H9 (cell line): ENCODE results near the gene DDX55. TPM values are rescaled to one million over a fixed set of nuclear protein-coding genes. Genes with fewer than 3 reads are reported as not detected.
"Not testable (repeated sequence)": the region's sequence is repeated elsewhere in the genome, so short reads cannot be mapped to it uniquely, and the experiment has no call there.

Experiments
- DNase-seq: peaks from one replicate; pipeline ENCODE4 v3.0.0-alpha.2; 2017
- H2AFZ ChIP-seq: one replicate; pipeline ENCODE4 v1.6.1; 2013; ENCODE audit warnings: mild to moderate bottlenecking, low read length, control low read depth, moderate library complexity
- H2AK5ac ChIP-seq: 2 replicates; pipeline ENCODE4 v1.6.1; 2013; ENCODE audit warnings: low read length, control low read depth, mixed read lengths; ENCODE audit not compliant: insufficient read length
- H2BK120ac ChIP-seq: one replicate; pipeline ENCODE4 v1.6.1; 2013; ENCODE audit warnings: low read depth, mild to moderate bottlenecking, low read length, control low read depth, inconsistent platforms; ENCODE audit not compliant: poor library complexity, severe bottlenecking
- H2BK12ac ChIP-seq: 2 replicates; pipeline ENCODE4 v1.6.1; 2013; ENCODE audit warnings: low read length, control low read depth, mixed read lengths, low read depth; ENCODE audit not compliant: insufficient read length
- H2BK15ac ChIP-seq: 2 replicates; pipeline ENCODE4 v1.6.1; 2013; ENCODE audit warnings: low read depth, low read length, control low read depth
- H2BK20ac ChIP-seq: one replicate; pipeline ENCODE4 v1.6.1; 2013; ENCODE audit warnings: low read depth, mild to moderate bottlenecking, low read length, control low read depth, inconsistent platforms; ENCODE audit not compliant: poor library complexity, severe bottlenecking
- H2BK5ac ChIP-seq: 2 replicates; pipeline ENCODE4 v1.6.1; 2013; ENCODE audit warnings: low read length, control low read depth, mixed read lengths; ENCODE audit not compliant: insufficient read length
- H3K14ac ChIP-seq: 2 replicates; pipeline ENCODE4 v1.6.1; 2013; ENCODE audit warnings: low read length, control low read depth; ENCODE audit not compliant: insufficient read depth
- H3K18ac ChIP-seq: 2 replicates; pipeline ENCODE4 v1.6.1; 2013; ENCODE audit warnings: low read depth, mild to moderate bottlenecking, mixed read lengths, low read length, control low read depth; ENCODE audit not compliant: insufficient read length
- H3K23ac ChIP-seq: 2 replicates; pipeline ENCODE4 v1.6.1; 2013; ENCODE audit warnings: low read length, control low read depth, mixed read lengths, low read depth; ENCODE audit not compliant: insufficient read length
- H3K23me2 ChIP-seq: 2 replicates; pipeline ENCODE4 v1.6.1; 2013; ENCODE audit warnings: low read depth, mild to moderate bottlenecking, mixed read lengths, low read length, control low read depth; ENCODE audit not compliant: insufficient read length, poor library complexity, severe bottlenecking
- H3K27ac ChIP-seq: 2 replicates; pipeline ENCODE4 v1.5.1; 2013; ENCODE audit warnings: low read length, control low read depth, mixed read lengths, low read depth; ENCODE audit not compliant: insufficient read length
- H3K27me3 ChIP-seq: 2 replicates; pipeline ENCODE4 v1.6.1; 2013; ENCODE audit warnings: low read length, control low read depth, inconsistent platforms; ENCODE audit not compliant: insufficient read depth
- H3K4ac ChIP-seq: 2 replicates; pipeline ENCODE4 v1.6.1; 2013; ENCODE audit warnings: low read depth, mild to moderate bottlenecking, control low read depth, inconsistent platforms, low read length, moderate library complexity
- H3K4me1 ChIP-seq: 2 replicates; pipeline ENCODE4 v1.6.1; 2013; ENCODE audit warnings: low read length, control low read depth, inconsistent platforms; ENCODE audit not compliant: insufficient read depth
- H3K4me2 ChIP-seq: 2 replicates; pipeline ENCODE4 v1.6.1; 2013; ENCODE audit warnings: low read length, control low read depth, mixed read lengths; ENCODE audit not compliant: insufficient read length, insufficient read depth
- H3K56ac ChIP-seq: 2 replicates; pipeline ENCODE4 v1.6.1; 2013; ENCODE audit warnings: low read depth, mild to moderate bottlenecking, mixed read lengths, low read length, control low read depth; ENCODE audit not compliant: insufficient read length
- H3K79me1 ChIP-seq: 2 replicates; pipeline ENCODE4 v1.6.1; 2013; ENCODE audit warnings: low read depth, mild to moderate bottlenecking, moderate library complexity, low read length, control low read depth, inconsistent platforms; ENCODE audit not compliant: insufficient read depth, poor library complexity, severe bottlenecking
- H3K79me2 ChIP-seq: 2 replicates; pipeline ENCODE4 v1.6.1; 2013; ENCODE audit warnings: low read length, control low read depth, inconsistent platforms; ENCODE audit not compliant: insufficient read depth
- H3K9ac ChIP-seq: 2 replicates; pipeline ENCODE4 v1.6.1; 2013; ENCODE audit warnings: low read length, control low read depth, mixed read lengths; ENCODE audit not compliant: insufficient read length; ENCODE audit errors: extremely low read depth
- H3K9me3 ChIP-seq: one replicate; pipeline ENCODE4 v1.6.1; 2013; ENCODE audit warnings: low read depth, low read length, inconsistent platforms; ENCODE audit not compliant: control insufficient read depth
- H3T11ph ChIP-seq: one replicate; pipeline ENCODE4 v1.6.1; 2013; ENCODE audit warnings: mild to moderate bottlenecking, low read length, control low read depth, inconsistent platforms
- H4K20me1 ChIP-seq: one replicate; pipeline ENCODE4 v1.6.1; 2013; ENCODE audit not compliant: control insufficient read depth, insufficient read length, insufficient read depth
- H4K5ac ChIP-seq: 2 replicates; pipeline ENCODE4 v1.6.1; 2013; ENCODE audit warnings: low read depth, mild to moderate bottlenecking, mixed read lengths, low read length, control low read depth; ENCODE audit not compliant: insufficient read length
- H4K8ac ChIP-seq: replicated peaks from 2 replicates; pipeline ENCODE4 v1.6.1; 2013; ENCODE audit warnings: low read length, control low read depth, mixed read lengths, low read depth; ENCODE audit not compliant: insufficient read length
- H4K91ac ChIP-seq: 2 replicates; pipeline ENCODE4 v1.6.1; 2013; ENCODE audit warnings: low read depth, mild to moderate bottlenecking, moderate library complexity, mixed read lengths, low read length, control low read depth; ENCODE audit not compliant: insufficient read length
- H3K27ac Mint-ChIP-seq, 3 experiments: 2 replicates in 2 of 3; 3 replicates in 1 of 3; pipeline ENCODE4 v1.8.0; 2020 to 2021; ENCODE audit warnings: mixed read lengths in 3 of 3, mild to moderate bottlenecking in 1 of 3, moderate library complexity in 1 of 3
- H3K27me3 Mint-ChIP-seq: 2 replicates; pipeline ENCODE4 v1.8.0; 2021; ENCODE audit warnings: low read depth, mild to moderate bottlenecking, moderate library complexity, mixed read lengths
- H3K36me3 Mint-ChIP-seq, 3 experiments: 2 replicates in 2 of 3; 3 replicates in 1 of 3; pipeline ENCODE4 v1.8.0; 2020 to 2021; ENCODE audit warnings: low read depth in 3 of 3, mixed read lengths in 3 of 3; ENCODE audit not compliant: insufficient read depth in 1 of 3
- H3K4me1 Mint-ChIP-seq, 2 experiments: 2 replicates each; pipeline ENCODE4 v1.8.0; 2020; ENCODE audit warnings: mixed read lengths in 2 of 2
- H3K4me3 Mint-ChIP-seq, 2 experiments: 2 replicates in 1 of 2; 3 replicates in 1 of 2; pipeline ENCODE4 v1.8.0; 2020 to 2021; ENCODE audit warnings: mild to moderate bottlenecking in 2 of 2, mixed read lengths in 2 of 2, moderate library complexity in 1 of 2
- H3K9me3 Mint-ChIP-seq, 2 experiments: 2 replicates in 1 of 2; 3 replicates in 1 of 2; pipeline ENCODE4 v1.8.0; 2020; ENCODE audit warnings: mild to moderate bottlenecking in 2 of 2, mixed read lengths in 2 of 2, moderate library complexity in 1 of 2
- CTCF ChIP-seq: fragments of 200-600 bp; sonication (generic); conservative IDR thresholded peaks from 3 replicates; pipeline ENCODE4 v1.8.0; 2021; ENCODE audit warnings: antibody characterized with exemption, mild to moderate bottlenecking
- WGBS: extraction: QIAGEN DNeasy Blood & Tissue Kit; methylation state at CpG from one replicate; pipeline ENCODE4 v1.1.7; 2013; ENCODE audit warnings: missing lambda C conversion rate, low lambda C conversion rate, mixed read lengths; ENCODE audit not compliant: insufficient read length; ENCODE audit errors: extremely low coverage; 5-methylcytosine and 5-hydroxymethylcytosine counted together
- total RNA-seq: library from RNA; stranded (reverse); gene quantifications from 2 replicates; pipeline ENCODE4 v1.2.1, GENCODE V29; 2021

The DDX55 gene
- total RNA-seq, 1 experiment from 2014 or later: 51.7 TPM

- Histone ChIP-seq H4K5ac (no peak overlapping the region), H3K23me2 (peaks cover 2% of the 10 kb centered on the region), H2AFZ (no peak overlapping the region), H3K27ac (no peak overlapping the region), H3K4me2 (no peak overlapping the region), H3K56ac (no peak overlapping the region), H3K23ac (no peak overlapping the region), H3K27me3 (no peaks in the 10 kb centered on the region), H2BK20ac (no peak overlapping the region), H3K9ac (no peak overlapping the region), H2BK15ac (no peak overlapping the region), H3T11ph (no peak overlapping the region), H2BK12ac (no peak overlapping the region), H4K20me1 (no peaks in the 10 kb centered on the region), H3K4me1 (no peaks in the 10 kb centered on the region), H2BK5ac (no peak overlapping the region), H3K18ac (no peak overlapping the region), H3K14ac (no peak overlapping the region), H3K4ac (no peak overlapping the region), H2AK5ac (no peak overlapping the region), H3K9me3 (no peaks in the 10 kb centered on the region), H4K91ac (no peak overlapping the region), H3K79me2 (no peaks in the 10 kb centered on the region; the same call in 1 of the 2 replicates), H2BK120ac (no peak overlapping the region), H4K8ac (no peak overlapping the region), H3K79me1 (no peaks in the 10 kb centered on the region)
- Mint-ChIP-seq H3K27ac (no peak overlapping the region), H3K4me3 (no peak overlapping the region), H3K9me3 (no peaks in the 10 kb centered on the region; a peak in 1 of 5 replicates), H3K36me3 (peaks cover 0 to 8% (median 6%) of the 10 kb centered on the region in 3 experiments; a peak in 4 of 7 replicates), H3K4me1 (peaks cover 5 to 6% of the 10 kb centered on the region in 2 experiments), H3K27me3 (peaks cover 5% of the 10 kb centered on the region; the same call in 1 of the 2 replicates)
- no peak for DNase-seq
- TF ChIP-seq CTCF: no peak
- WGBS: no CpG with 5 or more reads among the region's 3 CpGs
Measured at GRCh38 chr12:123578243-123578642, 23.7 kb upstream of the DDX55 start.

- H3K4me3 Mint-ChIP-seq, H3K9me3 ChIP-seq, DNase-seq, H2BK5ac ChIP-seq, H2AK5ac ChIP-seq, H4K5ac ChIP-seq, H3K79me1 ChIP-seq, H2BK15ac ChIP-seq, H3K56ac ChIP-seq, H4K91ac ChIP-seq, H3K36me3 Mint-ChIP-seq, H3K18ac ChIP-seq, H3K27ac Mint-ChIP-seq, H3K79me2 ChIP-seq, H3K23me2 ChIP-seq, H3T11ph ChIP-seq, H3K27ac ChIP-seq, H3K14ac ChIP-seq, H3K4me1 Mint-ChIP-seq, H2BK12ac ChIP-seq, H2BK20ac ChIP-seq, H3K4ac ChIP-seq, H3K4me1 ChIP-seq, H3K27me3 Mint-ChIP-seq, H3K9me3 Mint-ChIP-seq, H4K8ac ChIP-seq, H3K27me3 ChIP-seq, H3K23ac ChIP-seq, H3K4me2 ChIP-seq, H4K20me1 ChIP-seq, H2BK120ac ChIP-seq, H2AFZ ChIP-seq, H3K9ac ChIP-seq: not testable (repeated sequence)
- no CpG with 5 or more reads among the region's 4 CpGs for WGBS
Measured at GRCh38 chr12:123578829-123579228, 23.1 kb upstream of the DDX55 start.
